Measurements from ENCODE around the gene OTUB1. TPM values are rescaled to one million over a fixed set of nuclear protein-coding genes. Genes with fewer than 3 reads are reported as not detected.

OTUB1 gene
- total RNA-seq, 4 donors from 2014 or later, result 57.7 to 70.5 (median 65.4) TPM

GRCh38 chr11:64004590-64004984 is 18.3 kb downstream of the OTUB1 start:
- Histone ChIP-seq H3K9me3 (no peaks in the 10 kb centered on the region), H3K36me3 (no peaks in the 10 kb centered on the region), H3K27ac (replicated peaks in 1 of 4) (no peak overlapping the region), H3K27me3 (peaks cover 0 to 15% (median 0%) of the 10 kb centered on the region in 4 donors), H3K4me1 (peaks cover 43 to 56% (median 50%) of the 10 kb centered on the region in 4 donors), H3K4me3 (no peak overlapping the region)
- no peak for DNase-seq (ENCODE audit: extremely low spot score)
- intact Hi-C loops (cut with DNase I), result no loop called here
- TF ChIP-seq EP300 (IDR thresholded peaks at IDR 0.05) (no peak), POLR2A (IDR thresholded peaks at IDR 0.05; ENCODE audit: low read depth) (no peak), POLR2AphosphoS5 (IDR thresholded peaks at IDR 0.05) (no peak), CTCF (IDR thresholded peaks at IDR 0.05) (no peak)
- 73% methylated on average over 4 of the region's 4 CpGs for WGBS

GRCh38 chr11:64005691-64006090 is 19.5 kb downstream of the OTUB1 start:
- no peak overlapping the region for H3K4me3 ChIP-seq
- H3K9me3 ChIP-seq, result no peaks in the 10 kb centered on the region
- peaks cover 0 to 9% (median 0%) of the 10 kb centered on the region in 4 donors for H3K27me3 ChIP-seq
- TF ChIP-seq POLR2A (IDR thresholded peaks at IDR 0.05; ENCODE audit: low read depth) (no peak), POLR2AphosphoS5 (IDR thresholded peaks at IDR 0.05) (no peak), CTCF (IDR thresholded peaks at IDR 0.05) (no peak), EP300 (IDR thresholded peaks at IDR 0.05) (no peak)
- H3K4me1 ChIP-seq, result peaks cover 32 to 45% (median 39%) of the 10 kb centered on the region in 4 donors
- 64% methylated on average over 1 of the region's 4 CpGs for WGBS
- no peak for DNase-seq (ENCODE audit: extremely low spot score)
- no peak overlapping the region for H3K27ac ChIP-seq (replicated peaks in 1 of 4)
- H3K36me3 ChIP-seq, result no peaks in the 10 kb centered on the region
- intact Hi-C loops (cut with DNase I), result no loop called here

GRCh38 chr11:64006398-64006797 is 20.2 kb downstream of the OTUB1 start:
- Histone ChIP-seq H3K27me3 (peaks cover 0 to 9% (median 0%) of the 10 kb centered on the region in 4 donors), H3K27ac (replicated peaks in 1 of 4) (no peak overlapping the region), H3K9me3 (no peaks in the 10 kb centered on the region), H3K4me1 (peaks cover 26 to 38% (median 32%) of the 10 kb centered on the region in 4 donors), H3K36me3 (no peaks in the 10 kb centered on the region), H3K4me3 (no peak overlapping the region)
- WGBS, result 60% methylated on average over 12 of the region's 12 CpGs
- no peak for DNase-seq (ENCODE audit: extremely low spot score)
- no peak for TF ChIP-seq POLR2AphosphoS5 (IDR thresholded peaks at IDR 0.05)
- no peak for TF ChIP-seq EP300 (IDR thresholded peaks at IDR 0.05)
- no peak for TF ChIP-seq POLR2A (IDR thresholded peaks at IDR 0.05; ENCODE audit: low read depth)
- no peak for TF ChIP-seq CTCF (IDR thresholded peaks at IDR 0.05)
- intact Hi-C loops (cut with DNase I), result no loop called here

- no peak for DNase-seq (ENCODE audit: extremely low spot score)
- Histone ChIP-seq H3K9me3 (no peaks in the 10 kb centered on the region), H3K27ac (replicated peaks in 1 of 4) (peak overlapping the region in 3 of 4 donors; percentile 30 to 49 (median 39)), H3K36me3 (no peaks in the 10 kb centered on the region), H3K4me3 (peak overlapping the region; percentile 48 to 56 (median 52)), H3K27me3 (peaks cover 0 to 9% (median 0%) of the 10 kb centered on the region in 4 donors), H3K4me1 (peaks cover 19 to 30% (median 24%) of the 10 kb centered on the region in 4 donors)
- 3% methylated on average over 26 of the region's 27 CpGs for WGBS
- TF ChIP-seq POLR2A (IDR thresholded peaks at IDR 0.05; ENCODE audit: low read depth) (no peak), EP300 (IDR thresholded peaks at IDR 0.05) (no peak), CTCF (IDR thresholded peaks at IDR 0.05) (no peak), POLR2AphosphoS5 (IDR thresholded peaks at IDR 0.05) (no peak)
- intact Hi-C loops (cut with DNase I), result no loop called here
These were observed 21.0 kb downstream of the OTUB1 start for GRCh38 chr11:64007160-64007628.

Measured in esophagus muscularis mucosa (tissue), 4 donors.